ENCODE data around the gene LACTB. TPM values are rescaled to one million over a fixed set of nuclear protein-coding genes. Genes with fewer than 3 reads are reported as not detected.

Gene LACTB
- total and polyA plus RNA-seq, 2 of the 4 experiments (the other 2 are of a cell fraction): 12.9 to 32.7 TPM

DNA sequence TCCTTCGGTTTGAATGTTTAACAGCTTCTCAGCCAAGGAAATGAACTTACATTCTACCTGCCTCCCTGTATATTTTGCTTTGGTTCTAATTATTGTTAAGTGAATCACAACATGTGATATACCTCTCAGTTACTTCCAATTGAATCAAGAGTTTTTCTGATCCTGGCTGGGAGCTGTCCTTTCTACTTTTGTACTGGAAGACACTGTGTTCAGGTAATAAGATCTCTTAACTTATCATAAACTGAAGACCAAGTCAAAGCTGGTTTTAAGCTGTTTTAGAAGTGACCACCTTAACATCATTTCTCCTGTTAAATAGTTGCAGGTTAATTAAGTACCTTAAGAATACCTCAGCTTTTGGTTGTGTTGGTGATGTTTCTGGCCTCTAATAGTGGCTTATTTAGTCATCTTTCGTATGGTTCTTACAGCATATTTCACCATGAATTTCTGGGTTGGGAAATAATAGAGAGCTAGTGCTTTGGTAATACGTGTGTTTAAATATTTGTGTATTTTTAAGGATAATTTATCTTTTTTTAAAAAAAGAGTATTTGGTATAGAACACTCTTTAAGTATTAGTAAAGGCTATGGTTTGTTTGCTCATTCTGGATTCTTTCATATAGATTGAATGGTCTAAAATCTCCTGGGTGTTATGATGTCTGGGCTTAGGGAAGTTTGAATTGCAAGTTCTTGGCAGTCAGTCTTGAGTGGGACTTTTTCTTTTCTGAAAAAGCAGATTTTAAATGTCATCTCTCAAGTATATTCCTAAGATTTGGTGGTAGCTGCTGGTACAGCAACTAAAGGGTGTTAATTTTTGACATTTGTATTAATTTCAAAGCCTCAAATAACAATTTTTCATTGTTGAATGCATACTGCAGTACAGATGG lies 69.3 kb downstream of the LACTB start:
- Histone ChIP-seq H3K4me3 (ENCODE audit: insufficient read depth, low read depth, low read length) (peak overlapping the region; percentile 95), H3K9ac (ENCODE audit: low read depth, low read length) (peak overlapping the region; percentile 98; the same call in 1 of the 2 replicates), H3K4ac (ENCODE audit: low read depth, low read length) (no peak overlapping the region), H2BK20ac (ENCODE audit: low read depth, low read length) (no peak overlapping the region), H3K27ac (ENCODE audit: insufficient read depth, low read length) (no peak overlapping the region), H3K4me2 (ENCODE audit: low read depth, low read length) (peak overlapping the region; percentile 99), H2BK15ac (ENCODE audit: low read depth, low read length) (no peak overlapping the region), H3K14ac (replicated peaks; ENCODE audit: low read depth, low read length) (no peak overlapping the region), H2AK5ac (ENCODE audit: low read depth, low read length) (no peak overlapping the region), H2BK120ac (ENCODE audit: low read depth, low read length) (no peak overlapping the region), H4K8ac (ENCODE audit: low read depth in 2 of 2, low read length in 2 of 2) (no peak overlapping the region), H3K27me3 (ENCODE audit: control insufficient read depth, insufficient read depth, low read length) (no peaks in the 10 kb centered on the region), H4K5ac (ENCODE audit: low read depth, low read length) (no peak overlapping the region), H3K4me1 (ENCODE audit: control insufficient read depth, insufficient read depth, low read length) (peaks cover 16% of the 10 kb centered on the region), H4K20me1 (ENCODE audit: insufficient read depth, low read length) (peaks cover 12% of the 10 kb centered on the region; the same call in 1 of the 2 replicates), H4K91ac (ENCODE audit: insufficient read depth, low read depth, low read length) (no peak overlapping the region), H3K79me1 (ENCODE audit: low read depth in 1 of 2, low read length in 2 of 2) (peaks cover 23 to 60% of the 10 kb centered on the region in 2 experiments), H3K9me3 (ENCODE audit: control insufficient read depth, insufficient read depth, low read length) (no peaks in the 10 kb centered on the region), H3K23ac (ENCODE audit: low read depth, low read length) (peak overlapping the region; percentile 97; the same call in 1 of the 2 replicates), H3K36me3 (ENCODE audit: control insufficient read depth, insufficient read depth, low read length) (no peaks in the 10 kb centered on the region), H2AK9ac (replicated peaks; ENCODE audit: low read depth, low read length, poor library complexity) (no peak overlapping the region), H2AFZ (replicated peaks; ENCODE audit: low read length, poor library complexity) (no peak overlapping the region), H3K9me1 (ENCODE audit: insufficient read depth, low read length) (peaks cover 6% of the 10 kb centered on the region), H3K18ac (ENCODE audit: low read depth, low read length) (no peak overlapping the region), H3K56ac (ENCODE audit: extremely low read depth, insufficient read depth, low read length) (no peak overlapping the region), H2BK5ac (ENCODE audit: low read depth, low read length, poor library complexity, severe bottlenecking) (peak overlapping the region; percentile 95)
- in situ Hi-C loops (cut with MboI; ENCODE audit: low sequenced_read_pairs): no loop called here
- no TSS peak for BruUV-seq (replicated peaks)
- DNase-seq (peak; percentile 36), ATAC-seq (ENCODE audit: low read depth) (no peak)
- intact Hi-C loops (cut with micrococcal nuclease): loop anchor here (5.0 kb wide), 1 partner anchor 34 kb away; the partner anchor contains the start of gene RPS27L
- POLR2A ChIA-PET (ENCODE audit: unreplicated experiment): interaction anchor here (0.6 kb wide), 1 partner anchor 32 kb away, joined by 4 read pairs; no protein-coding TSS in a partner anchor
- dilution Hi-C loops (cut with HindIII; ENCODE audit: low sequenced_read_pairs, unreplicated experiment): no loop called here
- no CpG with 5 or more reads among the region's 3 CpGs for WGBS, 2 experiments (ENCODE audit: extremely low coverage in 2 of 2, insufficient read length in 1 of 2)
- CTCF ChIA-PET: no interaction called here
- TF ChIP-seq SMC3 (IDR thresholded peaks at IDR 0.05; ENCODE audit: low read depth, low read length): no peak
- TF ChIP-seq MXI1 (IDR thresholded peaks at IDR 0.05; ENCODE audit: borderline replicate concordance, low read depth, low read length): no peak
- peak; percentile 51; the same call in 1 of the 2 replicates for TF ChIP-seq CEBPB (IDR thresholded peaks at IDR 0.05; ENCODE audit: low read depth, low read length)
- no peak for TF ChIP-seq RAD21 (IDR thresholded peaks at IDR 0.05; ENCODE audit: low read length)

Other genes with a start within 250 kb of the LACTB start
- gene TPM1, start 79.1 kb upstream of the LACTB start, total RNA-seq (2012; rRNA removed): 661 and 997 TPM in 2 replicates
- 1,566 and 1,623 TPM in 2 replicates for gene TPM1, start 79.1 kb upstream of the LACTB start, polyA plus RNA-seq (2012; rRNA removed)
- gene RPS27L, start 35.6 kb downstream of the LACTB start, total RNA-seq (2012; rRNA removed): 53.1 and 64.7 TPM in 2 replicates
- gene RPS27L, start 35.6 kb downstream of the LACTB start, polyA plus RNA-seq (2012; rRNA removed): 302 and 361 TPM in 2 replicates
- 29.4 and 66.4 TPM in 2 replicates for gene RAB8B, start 67.7 kb downstream of the LACTB start, total RNA-seq (2012; rRNA removed)
- gene RAB8B, start 67.7 kb downstream of the LACTB start, polyA plus RNA-seq (2012; rRNA removed): 19.4 and 24.6 TPM in 2 replicates
- 7.7 and 10.6 TPM in 2 replicates for gene APH1B, start 155.7 kb downstream of the LACTB start, total RNA-seq (2012; rRNA removed)
- 5.1 and 7.0 TPM in 2 replicates for gene APH1B, start 155.7 kb downstream of the LACTB start, polyA plus RNA-seq (2012; rRNA removed)

Data from IMR-90 (cell line).